CD4-positive, alpha-beta T cell treated with Interleukin-6 at 100 ng/mL for 8 hours (primary cell): Measurements from ENCODE around the gene MYL9.

ENCODE experiments used
- DNase-seq: peaks from one replicate; pipeline ENCODE4 v3.0.0-alpha.2; 2020; ENCODE audit warnings: mixed read lengths, low spot score

Gene MYL9

GRCh38 chr20:36526521-36527011 is 14.8 kb upstream of the MYL9 start:
- DNase-seq: no peak

- no peak for DNase-seq
Observed at GRCh38 chr20:36527331-36528125, 13.8 kb upstream of the MYL9 start.

- no peak for DNase-seq
Observed at GRCh38 chr20:36528176-36528874, 13.0 kb upstream of the MYL9 start.

GRCh38 chr20:36528875-36529417 is 12.4 kb upstream of the MYL9 start:
- DNase-seq: no peak

GRCh38 chr20:36532388-36532787 is 8.9 kb upstream of the MYL9 start:
- DNase-seq: no peak

- no peak for DNase-seq
Observed at GRCh38 chr20:36532822-36533221, 8.5 kb upstream of the MYL9 start.

GRCh38 chr20:36538026-36538722 is 3.1 kb upstream of the MYL9 start:
- DNase-seq: no peak

- no peak for DNase-seq
Observed at GRCh38 chr20:36540551-36541211, 638 bp upstream of the MYL9 start.

GRCh38 chr20:36541768-36542488 is 609 bp downstream of the MYL9 start:
- no peak for DNase-seq

GRCh38 chr20:36542516-36543183 is 1.3 kb downstream of the MYL9 start:
- no peak for DNase-seq

GRCh38 chr20:36543184-36544133 is 2.1 kb downstream of the MYL9 start:
- no peak for DNase-seq

GRCh38 chr20:36544134-36545018 is 3.1 kb downstream of the MYL9 start:
- DNase-seq: no peak

GRCh38 chr20:36546111-36546736 is 4.9 kb downstream of the MYL9 start:
- no peak for DNase-seq

GRCh38 chr20:36547186-36548005 is 6.1 kb downstream of the MYL9 start:
- DNase-seq: no peak

GRCh38 chr20:36548006-36548315 is 6.6 kb downstream of the MYL9 start:
- DNase-seq: no peak

GRCh38 chr20:36548704-36549627 is 7.6 kb downstream of the MYL9 start:
- DNase-seq: no peak
